Kidney tubule cell (primary cell): Measurements from ENCODE around the gene TRIM46.

ENCODE experiments used
- DNase-seq: peaks from one replicate; pipeline ENCODE4 v3.0.0-alpha.2; 2018; ENCODE audit warnings: low spot score

The TRIM46 gene

GRCh38 chr1:155173478-155174323 lies at the start of gene TRIM46:
TSS of gene TRIM46 (plus strand) at chr1:155173849. CDS start at chr1:155173967, 118 bp downstream.
- DNase-seq, result peak; percentile 55

GRCh38 chr1:155124503-155125463 lies 48.9 kb upstream of the TRIM46 start:
- peak; percentile 96 for DNase-seq

GRCh38 chr1:155125511-155125945 lies 48.1 kb upstream of the TRIM46 start:
- no peak for DNase-seq

- peak; percentile 86 for DNase-seq
Measured at GRCh38 chr1:155125946-155126555, 47.6 kb upstream of the TRIM46 start.

GRCh38 chr1:155126556-155127104 lies 47.0 kb upstream of the TRIM46 start:
- DNase-seq, result peak; percentile 70

GRCh38 chr1:155127105-155127966 lies 46.3 kb upstream of the TRIM46 start, which contains the start of gene EFNA1:
TSS of gene EFNA1 (plus strand) at chr1:155127876. CDS start at chr1:155127978, 102 bp downstream.
- DNase-seq, result peak; percentile 87

- DNase-seq, result no peak
Measured at GRCh38 chr1:155127967-155128754, 45.5 kb upstream of the TRIM46 start.

- DNase-seq, result peak; percentile 67
Measured at GRCh38 chr1:155128755-155129473, 44.7 kb upstream of the TRIM46 start.

- no peak for DNase-seq
Measured at GRCh38 chr1:155130272-155131006, 43.2 kb upstream of the TRIM46 start.

GRCh38 chr1:155131285-155131684 lies 42.4 kb upstream of the TRIM46 start:
- DNase-seq, result no peak

- peak; percentile 70 for DNase-seq
Measured at GRCh38 chr1:155131856-155132255, 41.8 kb upstream of the TRIM46 start.

GRCh38 chr1:155133799-155134281 lies 39.8 kb upstream of the TRIM46 start:
- no peak for DNase-seq

GRCh38 chr1:155134322-155134721 lies 39.3 kb upstream of the TRIM46 start:
- no peak for DNase-seq

- DNase-seq, result peak; percentile 98
Measured at GRCh38 chr1:155134880-155135414, 38.7 kb upstream of the TRIM46 start.

- peak; percentile 95 for DNase-seq
Measured at GRCh38 chr1:155135415-155136028, 38.1 kb upstream of the TRIM46 start, which contains the start of gene SLC50A1. TSS of gene SLC50A1 (plus strand) at chr1:155135852. CDS start at chr1:155135912, 60 bp downstream.

- no peak for DNase-seq
Measured at GRCh38 chr1:155136748-155137147, 36.9 kb upstream of the TRIM46 start.

GRCh38 chr1:155137154-155137949 lies 36.3 kb upstream of the TRIM46 start:
- no peak for DNase-seq
